ENCODE results near the gene USP15.

Gene USP15

DNA sequence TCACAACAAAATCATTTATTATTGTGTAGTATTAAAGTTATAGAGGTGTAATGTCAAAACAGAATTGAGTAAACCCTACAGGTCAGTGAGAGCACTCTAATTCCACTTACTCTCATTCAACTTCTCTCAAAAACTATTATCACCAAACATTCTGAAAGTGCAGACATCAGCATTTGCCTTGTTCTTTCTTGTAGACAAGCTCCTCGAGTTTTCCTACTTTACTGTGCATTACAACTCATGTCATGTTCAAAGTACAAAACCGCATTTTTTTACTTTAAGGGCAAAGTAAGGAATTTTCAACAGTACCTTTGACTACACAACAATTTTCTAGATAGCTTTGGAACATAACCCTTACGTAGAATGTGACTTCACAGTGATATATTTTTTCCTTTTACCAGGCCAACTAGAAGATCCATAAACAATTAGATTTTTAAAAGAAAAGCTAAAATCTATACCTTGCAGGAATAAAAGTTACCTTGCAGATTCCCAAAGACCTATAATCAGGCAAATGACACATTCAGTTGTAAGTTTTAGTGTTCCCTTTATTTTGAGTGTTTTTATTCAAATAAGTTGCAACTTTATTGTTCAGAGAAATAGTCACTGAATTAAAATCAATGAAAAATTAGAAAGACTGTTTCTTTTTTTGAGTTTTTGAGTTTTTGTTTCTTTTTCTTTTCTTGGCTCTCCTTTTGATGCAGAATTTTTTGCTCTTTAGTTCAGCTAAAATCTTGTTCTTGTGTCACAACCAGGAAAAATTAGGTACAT is 12.7 kb upstream of the USP15 start:
- TF ChIP-seq, protein P1, sequence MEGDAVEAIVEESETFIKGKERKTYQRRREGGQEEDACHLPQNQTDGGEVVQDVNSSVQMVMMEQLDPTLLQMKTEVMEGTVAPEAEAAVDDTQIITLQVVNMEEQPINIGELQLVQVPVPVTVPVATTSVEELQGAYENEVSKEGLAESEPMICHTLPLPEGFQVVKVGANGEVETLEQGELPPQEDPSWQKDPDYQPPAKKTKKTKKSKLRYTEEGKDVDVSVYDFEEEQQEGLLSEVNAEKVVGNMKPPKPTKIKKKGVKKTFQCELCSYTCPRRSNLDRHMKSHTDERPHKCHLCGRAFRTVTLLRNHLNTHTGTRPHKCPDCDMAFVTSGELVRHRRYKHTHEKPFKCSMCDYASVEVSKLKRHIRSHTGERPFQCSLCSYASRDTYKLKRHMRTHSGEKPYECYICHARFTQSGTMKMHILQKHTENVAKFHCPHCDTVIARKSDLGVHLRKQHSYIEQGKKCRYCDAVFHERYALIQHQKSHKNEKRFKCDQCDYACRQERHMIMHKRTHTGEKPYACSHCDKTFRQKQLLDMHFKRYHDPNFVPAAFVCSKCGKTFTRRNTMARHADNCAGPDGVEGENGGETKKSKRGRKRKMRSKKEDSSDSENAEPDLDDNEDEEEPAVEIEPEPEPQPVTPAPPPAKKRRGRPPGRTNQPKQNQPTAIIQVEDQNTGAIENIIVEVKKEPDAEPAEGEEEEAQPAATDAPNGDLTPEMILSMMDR (IDR thresholded peaks at IDR 0.05; ENCODE audit: insufficient read depth, missing control alignments): no peak
- no peak for FAIRE-seq
- DNase-seq (ENCODE audit: insufficient read length, low spot score): no peak

GRCh38 chr12:62248873-62249272 is 11.3 kb upstream of the USP15 start:
- FAIRE-seq (no peak), DNase-seq (ENCODE audit: insufficient read length, low spot score) (no peak)
- TF ChIP-seq, protein P1 (IDR thresholded peaks at IDR 0.05; ENCODE audit: insufficient read depth, missing control alignments): no peak

GRCh38 chr12:62249419-62249818 is 10.8 kb upstream of the USP15 start:
- no peak for FAIRE-seq
- DNase-seq (ENCODE audit: insufficient read length, low spot score): no peak
- TF ChIP-seq, protein P1 (IDR thresholded peaks at IDR 0.05; ENCODE audit: insufficient read depth, missing control alignments): no peak

DNA sequence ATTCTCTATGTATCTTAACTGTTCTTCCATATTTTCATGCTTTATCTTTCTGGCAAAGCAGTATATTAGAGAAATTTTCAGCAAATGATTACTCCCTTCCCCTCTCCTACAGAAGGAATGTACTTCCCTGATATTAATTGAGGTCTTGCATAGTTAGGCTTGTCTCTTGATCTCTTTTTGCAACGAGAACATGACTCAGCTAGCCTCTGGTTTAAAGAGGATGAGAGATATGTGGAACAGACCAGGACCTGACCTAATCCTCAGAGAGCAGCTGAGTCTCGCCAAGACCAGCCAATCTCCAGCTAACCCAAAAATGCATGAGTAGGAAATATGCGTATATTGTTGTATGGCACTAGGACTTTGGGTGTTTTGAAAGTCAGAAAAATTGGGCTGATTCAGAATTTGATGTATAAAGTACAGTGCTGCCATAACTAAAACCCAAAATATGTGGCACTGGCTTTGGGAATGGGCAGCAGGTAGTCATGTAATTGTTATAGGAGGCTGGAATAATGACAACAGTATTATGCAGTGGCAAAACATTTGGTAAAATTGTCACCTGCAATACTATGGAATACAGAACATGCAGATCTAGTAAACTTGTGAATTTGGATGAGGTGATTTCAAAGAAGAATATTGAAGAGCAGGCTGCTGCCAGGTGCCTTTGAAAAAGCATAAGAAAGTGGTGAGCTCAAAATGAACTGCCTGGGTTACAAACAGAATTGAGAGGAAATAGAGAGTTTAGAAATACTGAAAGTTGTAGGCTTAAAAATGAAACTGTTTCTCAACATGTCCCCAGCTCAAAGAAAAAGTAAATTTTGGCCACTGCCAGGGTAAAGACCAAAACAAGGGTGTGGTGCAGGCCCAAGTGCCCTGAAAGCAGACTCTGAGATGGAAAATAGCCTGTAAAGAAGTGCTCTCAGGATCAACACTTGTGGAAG is 9.3 kb upstream of the USP15 start:
- no peak for FAIRE-seq
- DNase-seq (ENCODE audit: insufficient read length, low spot score): no peak
- TF ChIP-seq, protein P1 (IDR thresholded peaks at IDR 0.05; ENCODE audit: insufficient read depth, missing control alignments): no peak

- TF ChIP-seq, protein P1 (IDR thresholded peaks at IDR 0.05; ENCODE audit: insufficient read depth, missing control alignments): no peak
- no peak for DNase-seq (ENCODE audit: insufficient read length, low spot score)
Measured at GRCh38 chr12:62251609-62251958, 8.6 kb upstream of the USP15 start.

GRCh38 chr12:62252576-62252975 is 7.6 kb upstream of the USP15 start:
- TF ChIP-seq, protein P1 (IDR thresholded peaks at IDR 0.05; ENCODE audit: insufficient read depth, missing control alignments): no peak
- FAIRE-seq (no peak), DNase-seq (ENCODE audit: insufficient read length, low spot score) (no peak)

More at GRCh38 chr12:62251609-62251958, 8.6 kb upstream of the USP15 start:
- FAIRE-seq: no peak

Measured in D721Med (cell line).